Measurements from ENCODE around the gene RO60. TPM values are rescaled to one million over a fixed set of nuclear protein-coding genes. Genes with fewer than 3 reads are reported as not detected.

RO60 gene
- total RNA-seq, 1 experiment from 2014 or later: 74.8 TPM

DNA sequence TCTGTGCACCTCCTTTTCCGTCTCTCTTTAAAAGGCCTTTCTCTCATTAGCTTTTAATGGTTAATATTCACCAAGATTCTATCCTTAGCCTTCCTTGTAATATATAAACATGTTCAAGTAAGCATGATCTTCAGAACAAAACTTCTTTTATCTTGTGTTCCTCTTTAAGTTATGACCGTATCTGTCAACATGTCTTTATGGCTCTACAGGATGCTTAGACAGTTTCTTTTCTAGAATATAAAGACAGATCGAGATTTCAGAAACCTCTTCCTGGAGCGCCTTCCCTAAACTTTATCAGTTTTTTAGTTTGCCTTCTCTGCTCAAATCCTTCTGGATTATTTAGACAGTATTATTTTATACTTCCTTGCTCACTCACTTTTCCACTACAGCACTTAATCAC is 7.2 kb downstream of the RO60 start:
- ATAC-seq (no peak), DNase-seq (ENCODE audit: low read depth, low spot score) (no peak)
- in situ Hi-C loops (cut with HindIII; ENCODE audit: low pct_unique_long_range_greater_than_20kb, low sequenced_read_pairs): no loop called here
- no TSS peak for BruUV-seq (replicated peaks)
- Histone ChIP-seq H3K4me1 (ENCODE audit: control insufficient read depth, insufficient read depth, low read length) (peaks cover 10% of the 10 kb centered on the region; the same call in 1 of the 2 replicates), H3K27me3 (ENCODE audit: control insufficient read depth, insufficient read depth, low read length) (no peaks in the 10 kb centered on the region), H3K4me3 (ENCODE audit: low read depth in 2 of 2, low read length in 2 of 2) (no peak overlapping the region), H3K27ac (ENCODE audit: low read length) (no peak overlapping the region), H3K36me3 (ENCODE audit: control insufficient read depth, insufficient read depth, low read length) (no peaks in the 10 kb centered on the region; the same call in 1 of the 2 replicates), H3K9me3 (ENCODE audit: control insufficient read depth, insufficient read depth, low read depth, low read length) (no peaks in the 10 kb centered on the region)
- intact Hi-C loops (cut with micrococcal nuclease; ENCODE audit: unreplicated experiment): no loop called here
- ChIA-PET CTCF (no interaction called here), POLR2A (no interaction called here)
- TF ChIP-seq, protein P1, sequence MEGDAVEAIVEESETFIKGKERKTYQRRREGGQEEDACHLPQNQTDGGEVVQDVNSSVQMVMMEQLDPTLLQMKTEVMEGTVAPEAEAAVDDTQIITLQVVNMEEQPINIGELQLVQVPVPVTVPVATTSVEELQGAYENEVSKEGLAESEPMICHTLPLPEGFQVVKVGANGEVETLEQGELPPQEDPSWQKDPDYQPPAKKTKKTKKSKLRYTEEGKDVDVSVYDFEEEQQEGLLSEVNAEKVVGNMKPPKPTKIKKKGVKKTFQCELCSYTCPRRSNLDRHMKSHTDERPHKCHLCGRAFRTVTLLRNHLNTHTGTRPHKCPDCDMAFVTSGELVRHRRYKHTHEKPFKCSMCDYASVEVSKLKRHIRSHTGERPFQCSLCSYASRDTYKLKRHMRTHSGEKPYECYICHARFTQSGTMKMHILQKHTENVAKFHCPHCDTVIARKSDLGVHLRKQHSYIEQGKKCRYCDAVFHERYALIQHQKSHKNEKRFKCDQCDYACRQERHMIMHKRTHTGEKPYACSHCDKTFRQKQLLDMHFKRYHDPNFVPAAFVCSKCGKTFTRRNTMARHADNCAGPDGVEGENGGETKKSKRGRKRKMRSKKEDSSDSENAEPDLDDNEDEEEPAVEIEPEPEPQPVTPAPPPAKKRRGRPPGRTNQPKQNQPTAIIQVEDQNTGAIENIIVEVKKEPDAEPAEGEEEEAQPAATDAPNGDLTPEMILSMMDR (IDR thresholded peaks at IDR 0.05): no peak
- TF ChIP-seq POLR2AphosphoS5 (IDR thresholded peaks at IDR 0.05; ENCODE audit: low read depth, low read length) (no peak), SIN3A (IDR thresholded peaks at IDR 0.05; ENCODE audit: borderline replicate concordance, insufficient read depth, low read depth, low read length) (no peak), TCF7L2 (IDR thresholded peaks at IDR 0.05; ENCODE audit: low read depth, low read length) (no peak)
- TF ChIP-seq, protein P2, sequence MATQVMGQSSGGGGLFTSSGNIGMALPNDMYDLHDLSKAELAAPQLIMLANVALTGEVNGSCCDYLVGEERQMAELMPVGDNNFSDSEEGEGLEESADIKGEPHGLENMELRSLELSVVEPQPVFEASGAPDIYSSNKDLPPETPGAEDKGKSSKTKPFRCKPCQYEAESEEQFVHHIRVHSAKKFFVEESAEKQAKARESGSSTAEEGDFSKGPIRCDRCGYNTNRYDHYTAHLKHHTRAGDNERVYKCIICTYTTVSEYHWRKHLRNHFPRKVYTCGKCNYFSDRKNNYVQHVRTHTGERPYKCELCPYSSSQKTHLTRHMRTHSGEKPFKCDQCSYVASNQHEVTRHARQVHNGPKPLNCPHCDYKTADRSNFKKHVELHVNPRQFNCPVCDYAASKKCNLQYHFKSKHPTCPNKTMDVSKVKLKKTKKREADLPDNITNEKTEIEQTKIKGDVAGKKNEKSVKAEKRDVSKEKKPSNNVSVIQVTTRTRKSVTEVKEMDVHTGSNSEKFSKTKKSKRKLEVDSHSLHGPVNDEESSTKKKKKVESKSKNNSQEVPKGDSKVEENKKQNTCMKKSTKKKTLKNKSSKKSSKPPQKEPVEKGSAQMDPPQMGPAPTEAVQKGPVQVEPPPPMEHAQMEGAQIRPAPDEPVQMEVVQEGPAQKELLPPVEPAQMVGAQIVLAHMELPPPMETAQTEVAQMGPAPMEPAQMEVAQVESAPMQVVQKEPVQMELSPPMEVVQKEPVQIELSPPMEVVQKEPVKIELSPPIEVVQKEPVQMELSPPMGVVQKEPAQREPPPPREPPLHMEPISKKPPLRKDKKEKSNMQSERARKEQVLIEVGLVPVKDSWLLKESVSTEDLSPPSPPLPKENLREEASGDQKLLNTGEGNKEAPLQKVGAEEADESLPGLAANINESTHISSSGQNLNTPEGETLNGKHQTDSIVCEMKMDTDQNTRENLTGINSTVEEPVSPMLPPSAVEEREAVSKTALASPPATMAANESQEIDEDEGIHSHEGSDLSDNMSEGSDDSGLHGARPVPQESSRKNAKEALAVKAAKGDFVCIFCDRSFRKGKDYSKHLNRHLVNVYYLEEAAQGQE (IDR thresholded peaks at IDR 0.05; ENCODE audit: insufficient read depth in 1 of 2, low read depth in 2 of 2, low read length in 1 of 2): no peak

DNA sequence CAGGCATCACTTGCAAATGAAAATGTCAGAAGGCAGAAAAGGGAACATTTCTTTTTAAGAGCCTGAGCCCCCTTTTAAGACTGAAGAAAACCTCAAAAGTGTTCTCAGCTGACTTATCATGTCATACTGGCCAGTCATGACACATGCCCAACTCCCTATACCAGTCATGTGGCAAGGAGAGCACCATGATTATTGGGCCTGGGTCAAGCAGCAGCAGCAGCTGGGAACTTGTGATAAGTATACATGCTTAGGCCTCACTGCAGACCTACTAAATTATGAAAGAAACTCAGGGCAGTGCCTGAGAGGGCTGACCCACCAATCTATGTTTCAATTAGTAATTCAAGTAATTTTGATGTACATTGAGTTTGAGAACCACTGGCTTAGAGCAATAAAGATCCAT is 8.6 kb downstream of the RO60 start:
- no peak for DNase-seq (ENCODE audit: low read depth, low spot score)
- no peak for ATAC-seq
- intact Hi-C loops (cut with micrococcal nuclease; ENCODE audit: unreplicated experiment) (no loop called here), in situ Hi-C loops (cut with HindIII; ENCODE audit: low pct_unique_long_range_greater_than_20kb, low sequenced_read_pairs) (no loop called here)
- peaks cover 10% of the 10 kb centered on the region; the same call in 1 of the 2 replicates for H3K4me1 ChIP-seq (ENCODE audit: control insufficient read depth, insufficient read depth, low read length)
- H3K9me3 ChIP-seq (ENCODE audit: control insufficient read depth, insufficient read depth, low read depth, low read length): no peaks in the 10 kb centered on the region
- POLR2A ChIA-PET: no interaction called here
- H3K4me3 ChIP-seq (ENCODE audit: low read depth in 2 of 2, low read length in 2 of 2): no peak overlapping the region
- TF ChIP-seq, protein P1 (IDR thresholded peaks at IDR 0.05): no peak
- TF ChIP-seq, protein P2 (IDR thresholded peaks at IDR 0.05; ENCODE audit: insufficient read depth in 1 of 2, low read depth in 2 of 2, low read length in 1 of 2): no peak
- TF ChIP-seq POLR2AphosphoS5 (IDR thresholded peaks at IDR 0.05; ENCODE audit: low read depth, low read length) (no peak), TCF7L2 (IDR thresholded peaks at IDR 0.05; ENCODE audit: low read depth, low read length) (no peak), SIN3A (IDR thresholded peaks at IDR 0.05; ENCODE audit: borderline replicate concordance, insufficient read depth, low read depth, low read length) (no peak)
- CTCF ChIA-PET: interaction anchor here (0.6 kb wide), 1 partner anchor 572 kb away, joined by 3 read pairs; no protein-coding TSS in a partner anchor
- H3K27ac ChIP-seq (ENCODE audit: low read length): no peak overlapping the region
- no peaks in the 10 kb centered on the region for H3K27me3 ChIP-seq (ENCODE audit: control insufficient read depth, insufficient read depth, low read length)
- BruUV-seq (replicated peaks): no TSS peak
- no peaks in the 10 kb centered on the region; the same call in 1 of the 2 replicates for H3K36me3 ChIP-seq (ENCODE audit: control insufficient read depth, insufficient read depth, low read length)
